HG03103 (cell line): ENCODE results near the gene ZC3H7B.
A peak's percentile ranks its signal among the peaks of the same experiment; 100 is the strongest.
"Not testable (repeated sequence)": the region's sequence is repeated elsewhere in the genome, so short reads cannot be mapped to it uniquely, and the experiment has no call there.

Experiments used
- ATAC-seq: cut with Tn5 transposase; IDR thresholded peaks from one replicate; pipeline ENCODE4 v1.9.1; 2021; ENCODE audit warnings: low read depth; ENCODE audit not compliant: unreplicated experiment

Gene ZC3H7B

GRCh38 chr22:41301085-41302020 lies at the start of gene ZC3H7B:
ZC3H7B (plus strand) TSS chr22:41301525; CDS start chr22:41320661, 19,136 bp downstream.
- ATAC-seq, result peak; percentile 78

DNA sequence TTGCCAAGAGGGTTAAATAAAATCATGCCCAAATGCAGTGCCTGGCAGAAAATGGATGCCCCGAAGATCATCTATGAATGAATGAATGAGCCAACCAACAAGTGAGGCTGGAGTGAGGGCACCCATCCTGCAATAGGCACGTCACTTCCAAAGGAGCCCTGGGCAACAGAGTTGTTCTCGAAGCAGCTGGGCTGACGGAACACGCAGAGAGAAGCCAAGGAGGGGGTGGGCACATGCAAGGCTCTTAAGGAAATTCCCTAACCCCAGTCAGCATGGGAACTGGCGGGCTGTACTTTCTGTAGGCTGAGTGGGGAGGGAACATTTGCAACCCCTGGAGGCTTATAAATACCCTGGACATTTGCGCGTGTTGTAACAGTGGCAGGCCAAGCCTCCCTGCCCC lies 49.0 kb upstream of the ZC3H7B start:
- no peak for ATAC-seq

DNA sequence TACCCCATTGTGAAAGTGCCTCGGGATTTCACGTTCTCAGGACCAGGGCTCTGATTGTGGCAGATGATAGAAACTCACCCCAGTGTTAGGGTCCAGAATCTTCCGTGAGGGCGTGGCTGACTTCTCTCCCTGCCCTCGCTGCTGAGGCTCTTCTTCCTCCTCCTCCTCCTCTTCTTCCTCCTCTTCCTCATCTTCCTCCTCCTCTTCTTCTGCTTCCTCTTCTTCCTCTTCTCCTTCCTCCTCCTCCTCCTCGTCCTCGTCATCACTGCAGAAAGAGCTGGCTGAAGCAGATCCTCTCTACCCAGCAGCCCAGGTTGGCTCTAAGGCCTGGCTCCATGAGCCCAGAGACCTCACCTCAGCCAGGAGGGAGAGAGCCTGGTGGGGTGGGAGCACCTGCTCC lies 47.1 kb upstream of the ZC3H7B start:
- no peak for ATAC-seq

DNA sequence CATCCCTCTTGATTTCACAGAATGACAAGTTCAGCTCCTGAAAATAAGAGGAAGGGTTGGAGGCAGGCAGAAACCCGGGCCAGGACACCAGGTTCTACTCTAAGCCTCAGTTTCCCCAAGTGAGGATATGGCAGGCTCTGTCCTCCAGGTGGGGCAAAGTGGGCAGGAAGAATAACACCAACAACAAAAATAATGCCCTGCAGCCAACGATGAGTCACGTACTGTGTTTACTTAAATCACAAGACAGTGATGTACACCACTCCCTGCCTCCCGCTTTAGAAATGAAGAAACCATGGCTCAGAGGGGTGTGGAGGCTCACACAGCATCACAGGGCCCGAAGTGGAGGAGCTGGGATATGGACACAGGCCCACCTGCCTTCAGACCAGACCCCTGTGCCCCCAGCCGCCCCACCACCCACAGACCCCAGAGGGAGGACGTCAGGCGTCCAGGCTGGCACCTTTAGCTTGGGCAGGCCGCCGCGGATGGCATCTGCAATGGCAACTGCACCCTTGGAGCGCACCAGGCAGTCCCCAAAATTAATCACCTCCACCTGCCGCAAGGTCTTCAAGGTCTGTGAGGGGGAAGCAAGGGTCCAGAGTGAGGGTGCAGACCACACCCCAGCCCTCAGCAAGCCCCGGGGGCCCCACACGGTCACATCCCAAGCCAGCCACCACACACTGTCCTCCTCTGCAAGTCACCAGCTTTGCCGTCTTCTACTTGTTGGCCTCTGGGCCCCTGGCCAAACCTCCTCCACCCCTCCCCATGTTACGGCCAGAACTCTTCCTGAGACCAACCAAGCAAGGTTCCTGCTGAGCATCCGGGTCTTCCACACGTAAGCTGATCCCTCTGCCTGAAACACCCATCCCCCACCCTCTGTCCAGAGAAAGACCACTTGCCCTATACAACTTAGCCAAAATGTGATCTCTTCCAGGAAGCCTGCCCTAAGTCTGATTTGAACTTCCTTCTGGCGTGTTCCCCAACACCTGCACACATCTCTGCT lies 44.8 kb upstream of the ZC3H7B start:
- ATAC-seq, result no peak

DNA sequence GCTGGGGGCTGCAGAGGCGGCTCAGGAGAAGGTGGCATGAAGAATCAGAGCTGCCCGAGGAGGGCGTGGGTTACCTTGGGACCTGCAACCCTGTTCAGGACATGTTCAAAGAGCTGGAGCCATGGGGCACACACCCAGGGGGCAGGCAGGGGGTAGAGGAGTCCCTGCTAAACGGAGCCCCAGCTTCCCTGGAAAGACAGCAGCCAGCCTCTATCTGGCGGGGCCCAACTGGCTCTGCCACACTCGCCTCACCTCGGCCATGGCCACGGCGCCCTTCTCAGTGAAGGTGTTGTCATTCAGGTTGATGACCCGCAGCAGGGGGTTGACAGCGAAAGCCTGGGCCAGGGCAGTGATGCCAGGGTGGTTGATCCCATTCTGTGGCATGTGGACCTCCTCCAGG lies 43.6 kb upstream of the ZC3H7B start:
- no peak for ATAC-seq

DNA sequence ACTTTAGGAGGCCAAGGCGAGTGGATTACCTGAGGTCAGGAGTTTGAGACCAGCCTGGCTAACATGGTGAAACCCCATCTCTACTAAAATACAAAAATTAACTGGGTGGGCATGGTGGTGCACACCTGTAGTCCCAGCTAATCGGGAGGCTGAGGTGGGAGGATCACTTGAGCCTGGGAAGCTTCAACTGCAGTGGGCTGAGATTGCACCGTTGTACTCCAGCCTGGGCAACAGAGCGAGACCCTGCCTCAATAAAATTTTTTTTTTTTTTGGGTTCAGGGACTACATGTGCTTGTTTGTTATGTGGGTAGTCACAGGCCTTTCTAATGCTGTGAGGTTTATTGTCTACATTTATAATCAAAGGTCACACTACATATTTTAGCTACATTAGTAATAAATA lies 41.6 kb upstream of the ZC3H7B start:
- not testable (repeated sequence) for ATAC-seq

DNA sequence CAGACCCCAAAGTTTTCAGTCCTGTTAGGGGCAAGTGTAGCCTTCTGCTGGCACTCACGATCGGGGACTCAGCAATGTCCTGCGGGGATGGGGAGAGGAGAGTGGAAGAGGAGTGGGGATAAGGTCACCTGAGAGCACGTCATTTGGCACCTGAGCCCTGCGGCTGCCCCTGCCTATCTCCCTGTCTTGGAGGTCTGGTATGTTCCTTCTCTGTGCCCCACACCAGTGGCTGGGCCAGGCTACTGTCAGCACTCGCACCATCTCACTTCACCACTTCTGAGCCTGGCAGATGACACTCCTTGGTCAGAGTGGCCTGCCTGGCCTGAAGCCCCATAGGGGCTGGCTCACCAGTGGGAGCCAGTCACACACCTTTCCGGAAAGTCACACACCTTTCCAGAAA lies 40.5 kb upstream of the ZC3H7B start:
- ATAC-seq, result no peak

DNA sequence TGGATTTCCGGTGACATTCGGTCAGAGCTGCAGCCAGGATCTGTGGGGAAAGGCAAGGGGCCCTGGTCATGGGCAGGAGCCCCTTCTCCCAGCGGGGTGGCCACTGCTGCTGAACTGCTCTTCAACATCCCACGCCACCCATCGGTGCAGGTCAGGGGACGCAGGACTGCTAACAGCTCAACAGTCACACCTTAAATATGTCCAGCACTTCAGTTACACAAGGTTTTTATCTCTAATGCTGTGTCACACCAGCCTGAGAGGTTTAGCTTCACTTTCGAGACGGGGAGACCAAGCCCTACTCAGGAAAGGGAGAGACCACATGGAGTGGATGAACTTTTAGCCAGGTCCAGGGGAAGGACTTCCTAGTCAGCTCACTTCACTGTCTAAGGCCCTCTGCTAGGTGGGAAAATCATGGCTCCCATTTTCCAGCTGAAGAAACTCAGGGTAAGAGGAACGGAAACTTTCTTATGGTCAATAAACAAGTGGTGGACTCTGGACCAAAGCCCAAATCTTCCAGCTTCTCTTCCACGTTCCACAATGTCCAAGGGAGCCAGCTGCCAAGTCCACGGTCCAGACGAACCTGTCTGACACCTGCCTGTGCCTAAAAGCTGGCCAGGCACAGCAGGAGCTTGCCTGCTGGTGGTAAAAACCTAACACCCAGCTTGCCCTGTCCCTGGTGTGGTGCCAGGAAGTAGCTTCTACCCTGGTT lies 39.6 kb upstream of the ZC3H7B start:
- ATAC-seq, result no peak

DNA sequence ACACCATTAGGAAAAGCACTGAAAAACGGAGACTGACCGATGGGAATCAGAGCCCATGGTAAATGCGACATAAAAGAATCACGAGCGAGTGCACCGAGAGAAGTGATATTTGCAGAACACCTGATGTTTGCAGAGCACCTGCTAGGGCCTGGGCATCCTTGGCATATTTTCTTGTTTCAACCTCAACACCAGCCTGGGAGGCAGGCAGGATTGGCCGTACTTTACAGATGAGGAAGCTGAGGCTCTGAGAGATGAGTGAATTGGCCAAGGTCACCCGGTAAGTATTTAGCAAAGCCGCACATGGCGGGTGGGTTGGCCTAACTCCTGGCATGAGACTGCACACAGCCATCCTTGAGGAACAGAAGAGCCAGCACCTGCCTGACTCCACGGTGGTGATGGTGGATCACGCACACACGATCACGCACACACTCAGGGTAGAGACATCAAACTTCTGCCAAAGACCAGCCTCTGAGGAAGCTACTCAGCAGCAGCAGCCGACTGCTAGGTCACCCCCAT lies 39.0 kb upstream of the ZC3H7B start:
- ATAC-seq, result no peak

- ATAC-seq, result no peak
These were observed 37.6 kb upstream of the ZC3H7B start for GRCh38 chr22:41263704-41264103.

GRCh38 chr22:41264408-41264941 lies 36.9 kb upstream of the ZC3H7B start:
- ATAC-seq, result no peak

DNA sequence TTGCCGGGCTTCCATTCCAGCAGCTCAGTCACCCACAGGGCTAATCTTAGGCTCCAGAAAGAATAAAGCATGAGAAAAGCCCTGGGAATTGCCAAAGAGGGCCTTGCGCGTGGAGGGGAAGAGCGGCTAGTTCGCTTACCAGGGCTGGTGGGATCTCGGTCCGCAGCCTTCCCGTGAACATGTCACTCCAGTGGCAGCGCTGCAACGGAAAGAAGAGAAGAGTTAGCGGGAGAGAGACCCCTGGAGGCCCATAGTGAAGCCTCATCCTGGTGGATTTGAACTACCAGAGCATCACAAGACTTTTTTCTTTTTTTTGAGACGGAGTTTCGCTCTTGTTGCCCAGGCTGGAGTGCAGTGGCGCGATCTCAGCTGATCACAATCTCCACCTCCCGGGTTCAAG lies 33.4 kb upstream of the ZC3H7B start:
- ATAC-seq, result no peak

DNA sequence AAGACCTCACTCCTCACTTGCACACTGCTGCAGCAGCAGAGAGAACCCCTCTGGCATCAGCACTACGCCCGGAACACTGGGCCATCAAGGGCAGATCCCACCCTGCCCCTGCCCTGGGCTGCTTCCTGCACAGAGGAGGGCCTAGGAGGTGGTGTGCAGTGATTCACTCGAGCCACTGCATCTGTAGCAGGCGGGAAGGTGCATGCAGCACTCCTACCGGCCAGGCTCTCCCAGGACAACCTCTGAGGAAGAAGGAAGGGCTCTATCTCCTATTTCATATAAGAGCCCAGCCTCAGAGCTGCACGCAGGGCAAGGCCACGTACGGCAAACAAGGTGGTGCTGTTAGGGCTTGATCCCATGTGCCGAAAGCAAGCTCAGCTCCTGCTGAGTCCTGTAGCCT lies 29.5 kb upstream of the ZC3H7B start:
- no peak for ATAC-seq

- ATAC-seq, result no peak
These were observed 28.2 kb upstream of the ZC3H7B start for GRCh38 chr22:41273128-41273527.

GRCh38 chr22:41274856-41275255 lies 26.5 kb upstream of the ZC3H7B start:
- no peak for ATAC-seq

- ATAC-seq, result no peak
These were observed 21.3 kb upstream of the ZC3H7B start for GRCh38 chr22:41280065-41280464.

DNA sequence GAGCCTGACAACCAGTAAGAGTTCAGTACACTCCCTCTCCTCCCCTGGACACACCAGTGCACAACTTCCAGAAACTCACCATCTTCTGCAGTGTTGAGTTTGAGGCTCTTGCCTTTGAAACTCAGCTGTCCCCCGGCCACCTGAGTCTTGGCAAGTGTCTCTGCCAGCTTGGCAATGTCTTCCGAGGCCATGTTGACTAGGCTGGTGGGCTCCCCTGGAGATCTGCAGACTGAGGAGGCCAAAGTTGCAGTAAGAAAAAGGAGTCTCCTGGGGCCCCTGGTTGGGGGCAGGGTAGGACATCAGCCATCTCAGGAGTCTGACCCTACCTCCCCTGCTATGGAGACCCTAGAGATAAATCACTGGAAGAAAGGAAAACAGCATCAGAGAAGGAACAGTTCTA lies 20.5 kb upstream of the ZC3H7B start:
- no peak for ATAC-seq

GRCh38 chr22:41284465-41284864 lies 16.9 kb upstream of the ZC3H7B start:
- ATAC-seq, result no peak

DNA sequence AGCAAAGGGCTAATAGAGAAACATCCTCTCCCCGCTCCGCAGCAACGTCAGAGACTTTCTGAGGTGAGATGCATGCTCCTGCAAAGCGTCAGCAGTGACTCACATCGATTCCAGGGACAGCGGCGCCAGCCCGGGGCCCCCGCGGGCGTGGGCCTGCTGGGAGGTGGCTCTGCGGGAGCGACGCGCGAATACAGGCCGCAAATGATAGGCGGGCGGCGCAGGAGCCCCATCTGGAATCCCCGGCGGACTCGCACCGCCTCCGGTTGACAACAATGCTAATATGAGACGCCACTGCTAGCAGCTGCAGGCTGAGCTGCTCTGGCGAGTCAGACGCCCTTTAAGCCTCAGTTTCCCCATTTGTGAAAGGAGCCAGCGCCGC lies 15.9 kb upstream of the ZC3H7B start:
- ATAC-seq, result no peak
